ENCODE data around the gene DGKB. TPM values are rescaled to one million over a fixed set of nuclear protein-coding genes. Genes with fewer than 3 reads are reported as not detected.

Gene DGKB
- total RNA-seq, 1 donor from 2014 or later = 5.5 TPM

DNA sequence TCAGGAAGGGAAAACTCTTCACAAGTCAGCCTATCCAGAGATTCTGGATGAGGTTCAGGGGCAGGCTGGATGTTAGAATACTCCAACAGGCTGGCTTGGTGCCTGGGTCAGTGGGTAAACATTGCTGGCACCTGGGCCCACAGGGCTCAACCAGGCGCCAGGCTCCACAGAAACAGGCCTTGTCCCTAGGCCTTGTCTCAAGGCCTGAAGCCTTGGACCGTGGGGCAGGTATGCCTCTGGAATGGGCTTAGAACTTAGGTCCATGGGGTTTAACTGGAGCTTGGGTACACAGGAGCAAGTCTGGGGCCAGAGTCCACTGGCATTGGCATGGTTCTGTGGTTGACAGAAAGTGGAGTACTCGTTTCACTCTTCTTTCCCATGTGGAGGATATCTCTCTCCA lies 650.1 kb downstream of the DGKB start:
- no peaks in the 10 kb centered on the region for H3K79me2 ChIP-seq (ENCODE audit: low read depth)
- no peak overlapping the region for H3K9ac ChIP-seq
- peak overlapping the region; percentile 59 for H2AFZ ChIP-seq (replicated peaks)
- no peaks in the 10 kb centered on the region for H3K9me3 ChIP-seq (ENCODE audit: low read depth)
- H3F3A ChIP-seq (ENCODE audit: low read depth) = no peaks in the 10 kb centered on the region
- H3K36me3 ChIP-seq = no peaks in the 10 kb centered on the region
- H3K36me3 Mint-ChIP-seq = no peaks in the 10 kb centered on the region
- no peak overlapping the region for H3K4me2 ChIP-seq
- H3K27me3 ChIP-seq = no peaks in the 10 kb centered on the region
- peaks cover 13% of the 10 kb centered on the region for H3K9me3 Mint-ChIP-seq
- TF ChIP-seq EZH2phosphoT487 (IDR thresholded peaks at IDR 0.05) (no peak), EZH2 (IDR thresholded peaks at IDR 0.05) (no peak)
- TF ChIP-seq, protein P1, sequence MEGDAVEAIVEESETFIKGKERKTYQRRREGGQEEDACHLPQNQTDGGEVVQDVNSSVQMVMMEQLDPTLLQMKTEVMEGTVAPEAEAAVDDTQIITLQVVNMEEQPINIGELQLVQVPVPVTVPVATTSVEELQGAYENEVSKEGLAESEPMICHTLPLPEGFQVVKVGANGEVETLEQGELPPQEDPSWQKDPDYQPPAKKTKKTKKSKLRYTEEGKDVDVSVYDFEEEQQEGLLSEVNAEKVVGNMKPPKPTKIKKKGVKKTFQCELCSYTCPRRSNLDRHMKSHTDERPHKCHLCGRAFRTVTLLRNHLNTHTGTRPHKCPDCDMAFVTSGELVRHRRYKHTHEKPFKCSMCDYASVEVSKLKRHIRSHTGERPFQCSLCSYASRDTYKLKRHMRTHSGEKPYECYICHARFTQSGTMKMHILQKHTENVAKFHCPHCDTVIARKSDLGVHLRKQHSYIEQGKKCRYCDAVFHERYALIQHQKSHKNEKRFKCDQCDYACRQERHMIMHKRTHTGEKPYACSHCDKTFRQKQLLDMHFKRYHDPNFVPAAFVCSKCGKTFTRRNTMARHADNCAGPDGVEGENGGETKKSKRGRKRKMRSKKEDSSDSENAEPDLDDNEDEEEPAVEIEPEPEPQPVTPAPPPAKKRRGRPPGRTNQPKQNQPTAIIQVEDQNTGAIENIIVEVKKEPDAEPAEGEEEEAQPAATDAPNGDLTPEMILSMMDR (IDR thresholded peaks at IDR 0.05) = no peak
- no peak for DNase-seq (ENCODE audit: low spot score)
- no peaks in the 10 kb centered on the region for H4K20me1 ChIP-seq (ENCODE audit: low read depth)
- H3K27ac ChIP-seq = no peak overlapping the region
- H3K4me3 ChIP-seq = no peak overlapping the region
- H3K27ac Mint-ChIP-seq = no peak overlapping the region
- H3K4me1 Mint-ChIP-seq = peaks cover 3% of the 10 kb centered on the region
- peaks cover 22% of the 10 kb centered on the region for H3K4me1 ChIP-seq
- no peak overlapping the region for H3K4me3 Mint-ChIP-seq
- no peaks in the 10 kb centered on the region for H3K27me3 Mint-ChIP-seq (ENCODE audit: insufficient read depth, low read depth)

GRCh38 chr7:14242175-14242574 lies 660.4 kb downstream of the DGKB start:
- Histone ChIP-seq H3K27me3 (no peaks in the 10 kb centered on the region), H3K4me1 (peaks cover 6% of the 10 kb centered on the region), H3F3A (ENCODE audit: low read depth) (no peaks in the 10 kb centered on the region), H3K27ac (no peak overlapping the region), H4K20me1 (ENCODE audit: low read depth) (no peaks in the 10 kb centered on the region), H3K79me2 (ENCODE audit: low read depth) (no peaks in the 10 kb centered on the region), H3K4me2 (no peak overlapping the region), H3K36me3 (no peaks in the 10 kb centered on the region), H3K4me3 (no peak overlapping the region), H2AFZ (replicated peaks) (peak overlapping the region; percentile 56), H3K9me3 (ENCODE audit: low read depth) (no peaks in the 10 kb centered on the region), H3K9ac (no peak overlapping the region)
- DNase-seq (ENCODE audit: low spot score) = peak; percentile 42
- Mint-ChIP-seq H3K4me3 (no peak overlapping the region), H3K36me3 (no peaks in the 10 kb centered on the region), H3K27me3 (ENCODE audit: insufficient read depth, low read depth) (no peaks in the 10 kb centered on the region), H3K27ac (no peak overlapping the region), H3K9me3 (no peaks in the 10 kb centered on the region), H3K4me1 (peaks cover 4% of the 10 kb centered on the region)
- TF ChIP-seq EZH2 (IDR thresholded peaks at IDR 0.05) (no peak), EZH2phosphoT487 (IDR thresholded peaks at IDR 0.05) (no peak)
- TF ChIP-seq, protein P1 (IDR thresholded peaks at IDR 0.05) = no peak

- Mint-ChIP-seq H3K4me1 (peaks cover 12% of the 10 kb centered on the region), H3K9me3 (no peaks in the 10 kb centered on the region), H3K36me3 (no peaks in the 10 kb centered on the region), H3K4me3 (no peak overlapping the region), H3K27me3 (ENCODE audit: insufficient read depth, low read depth) (no peaks in the 10 kb centered on the region), H3K27ac (no peak overlapping the region)
- H3K79me2 ChIP-seq (ENCODE audit: low read depth) = no peaks in the 10 kb centered on the region
- TF ChIP-seq, protein P1 (IDR thresholded peaks at IDR 0.05) = no peak
- no peaks in the 10 kb centered on the region for H3K9me3 ChIP-seq (ENCODE audit: low read depth)
- no peak for DNase-seq (ENCODE audit: low spot score)
- H3K27ac ChIP-seq = no peak overlapping the region
- no peak overlapping the region for H3K9ac ChIP-seq
- no peaks in the 10 kb centered on the region for H3F3A ChIP-seq (ENCODE audit: low read depth)
- no peaks in the 10 kb centered on the region for H3K27me3 ChIP-seq
- peaks cover 17% of the 10 kb centered on the region for H3K4me1 ChIP-seq
- no peak overlapping the region for H3K4me2 ChIP-seq
- H3K4me3 ChIP-seq = no peak overlapping the region
- H3K36me3 ChIP-seq = no peaks in the 10 kb centered on the region
- H4K20me1 ChIP-seq (ENCODE audit: low read depth) = no peaks in the 10 kb centered on the region
- no peak overlapping the region for H2AFZ ChIP-seq (replicated peaks)
Measured at GRCh38 chr7:14236834-14237233, 665.7 kb downstream of the DGKB start.
